OCI-LY3 (cell line): ENCODE measurements around the gene ST6GAL1.

Experiments used
- EZH2phosphoT487 ChIP-seq: fragments of 200-600 bp; shearing (Covaris generic); IDR thresholded peaks from 2 replicates; pipeline ENCODE4 v1.6.1; 2018; ENCODE audit warnings: antibody characterized with exemption, mixed run types, low read depth
- TF ChIP-seq, protein P1 (sequence below): fragments of 200-600, 300-600 bp; sonication (generic); IDR thresholded peaks from 2 replicates; pipeline ENCODE4 v1.5.1; 2014; ENCODE audit warnings: antibody characterized with exemption, low read length, low read depth

DNA sequence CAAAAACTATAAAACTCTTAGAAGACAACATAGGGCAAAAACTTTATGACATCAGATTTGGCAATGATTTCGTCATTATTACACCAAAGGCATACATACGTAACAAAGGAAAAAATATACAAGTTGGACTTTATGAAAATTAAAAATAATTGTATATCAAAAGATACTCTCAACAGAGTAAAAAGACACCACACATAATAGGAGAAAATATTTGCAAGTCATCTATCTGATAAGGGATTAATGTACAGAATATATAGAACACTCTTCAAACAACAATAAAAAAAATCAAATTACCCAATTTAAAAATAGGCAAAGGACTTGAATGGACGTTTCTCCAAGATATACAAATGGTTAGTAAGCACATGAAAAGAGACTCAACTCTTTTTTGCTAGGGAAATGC, 131.4 kb downstream of the ST6GAL1 start:
- TF ChIP-seq, protein P1, sequence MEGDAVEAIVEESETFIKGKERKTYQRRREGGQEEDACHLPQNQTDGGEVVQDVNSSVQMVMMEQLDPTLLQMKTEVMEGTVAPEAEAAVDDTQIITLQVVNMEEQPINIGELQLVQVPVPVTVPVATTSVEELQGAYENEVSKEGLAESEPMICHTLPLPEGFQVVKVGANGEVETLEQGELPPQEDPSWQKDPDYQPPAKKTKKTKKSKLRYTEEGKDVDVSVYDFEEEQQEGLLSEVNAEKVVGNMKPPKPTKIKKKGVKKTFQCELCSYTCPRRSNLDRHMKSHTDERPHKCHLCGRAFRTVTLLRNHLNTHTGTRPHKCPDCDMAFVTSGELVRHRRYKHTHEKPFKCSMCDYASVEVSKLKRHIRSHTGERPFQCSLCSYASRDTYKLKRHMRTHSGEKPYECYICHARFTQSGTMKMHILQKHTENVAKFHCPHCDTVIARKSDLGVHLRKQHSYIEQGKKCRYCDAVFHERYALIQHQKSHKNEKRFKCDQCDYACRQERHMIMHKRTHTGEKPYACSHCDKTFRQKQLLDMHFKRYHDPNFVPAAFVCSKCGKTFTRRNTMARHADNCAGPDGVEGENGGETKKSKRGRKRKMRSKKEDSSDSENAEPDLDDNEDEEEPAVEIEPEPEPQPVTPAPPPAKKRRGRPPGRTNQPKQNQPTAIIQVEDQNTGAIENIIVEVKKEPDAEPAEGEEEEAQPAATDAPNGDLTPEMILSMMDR, result no peak
- no peak for TF ChIP-seq EZH2phosphoT487
